GM23338 (cell line): Measurements from ENCODE around the gene CFAP65. TPM values are rescaled to one million over a fixed set of nuclear protein-coding genes. Genes with fewer than 3 reads are reported as not detected.

Source experiments
- ATAC-seq: fragments of 200-7000 bp; cut with Tn5 transposase; 3 replicates; pipeline ENCODE4 v1.9.1; 2020
- DNase-seq: peaks from one replicate; pipeline ENCODE4 v3.0.0-alpha.2; 2015; ENCODE audit warnings: low spot score
- H2AFZ ChIP-seq: fragments of 200-600 bp; sonication (generic); 2 replicates; pipeline ENCODE4 v1.8.0; 2016; ENCODE audit warnings: antibody characterized with exemption, mild to moderate bottlenecking, moderate library complexity
- H3F3A ChIP-seq: fragments of 200-600 bp; sonication (generic); replicated peaks from 2 replicates; pipeline ENCODE4 v1.8.0; 2017; ENCODE audit warnings: antibody characterized with exemption, mixed run types, low read depth
- H3K27ac ChIP-seq: fragments of 200-600 bp; sonication (generic); 2 replicates; pipeline ENCODE4 v1.6.1; 2016; ENCODE audit warnings: low read depth
- H3K27me3 ChIP-seq: fragments of 200-600 bp; sonication (generic); 2 replicates; pipeline ENCODE4 v1.8.0; 2016; ENCODE audit warnings: mild to moderate bottlenecking, mixed run types, moderate library complexity; ENCODE audit not compliant: insufficient read depth
- H3K36me3 ChIP-seq: fragments of 200-600 bp; sonication (generic); 2 replicates; pipeline ENCODE4 v1.8.0; 2016; ENCODE audit warnings: mild to moderate bottlenecking; ENCODE audit not compliant: insufficient read depth
- H3K4me1 ChIP-seq: fragments of 200-600 bp; sonication (generic); 2 replicates; pipeline ENCODE4 v1.8.0; 2016; ENCODE audit warnings: mild to moderate bottlenecking, moderate library complexity; ENCODE audit not compliant: insufficient read depth
- H3K4me2 ChIP-seq: fragments of 200-600 bp; sonication (generic); 2 replicates; pipeline ENCODE4 v1.7.1; 2017; ENCODE audit warnings: mixed run types
- H3K4me3 ChIP-seq: fragments of 200-600 bp; sonication (generic); 2 replicates; pipeline ENCODE4 v1.6.1; 2016; ENCODE audit warnings: mixed run types
- H3K79me2 ChIP-seq: fragments of 200-600 bp; sonication (generic); replicated peaks from 2 replicates; pipeline ENCODE4 v1.8.0; 2017; ENCODE audit warnings: mild to moderate bottlenecking; ENCODE audit not compliant: insufficient read depth
- H3K9me2 ChIP-seq: fragments of 200-600 bp; sonication (generic); 2 replicates; pipeline ENCODE4 v1.8.0; 2017; ENCODE audit not compliant: insufficient read depth
- H4K20me1 ChIP-seq: fragments of 200-600 bp; sonication (generic); replicated peaks from 2 replicates; pipeline ENCODE4 v1.8.0; 2017; ENCODE audit warnings: mild to moderate bottlenecking; ENCODE audit not compliant: insufficient read depth
- H3K27ac Mint-ChIP-seq: 2 replicates; pipeline ENCODE4 v1.8.0; 2020; ENCODE audit warnings: inconsistent platforms, mild to moderate bottlenecking, moderate library complexity, mixed read lengths
- H3K27me3 Mint-ChIP-seq: 3 replicates; pipeline ENCODE4 v1.8.0; 2022; ENCODE audit warnings: low read depth, mild to moderate bottlenecking, moderate library complexity, mixed read lengths, inconsistent platforms; ENCODE audit not compliant: insufficient read depth, poor library complexity
- H3K36me3 Mint-ChIP-seq: 3 replicates; pipeline ENCODE4 v1.8.0; 2021; ENCODE audit warnings: low read depth, mild to moderate bottlenecking, inconsistent platforms, moderate library complexity, mixed read lengths
- H3K4me1 Mint-ChIP-seq: 3 replicates; pipeline ENCODE4 v1.8.0; 2020; ENCODE audit warnings: mild to moderate bottlenecking, inconsistent platforms, mixed read lengths
- H3K4me3 Mint-ChIP-seq: 3 replicates; pipeline ENCODE4 v1.8.0; 2021; ENCODE audit warnings: moderate library complexity, mild to moderate bottlenecking, inconsistent platforms, mixed read lengths
- H3K9me3 Mint-ChIP-seq: 3 replicates; pipeline ENCODE4 v1.8.0; 2020; ENCODE audit warnings: moderate library complexity, mild to moderate bottlenecking, inconsistent platforms, mixed read lengths
- CREB1 ChIP-seq: fragments of 250-450 bp; sonication (Bioruptor Pico); IDR thresholded peaks from 2 replicates; pipeline ENCODE4 v1.5.0; 2020; ENCODE audit warnings: low read depth, mild to moderate bottlenecking, moderate library complexity
- EZH2phosphoT487 ChIP-seq: fragments of 200-600 bp; sonication (generic); IDR thresholded peaks from one replicate; pipeline ENCODE4 v1.8.1; 2018; ENCODE audit warnings: antibody characterized with exemption; ENCODE audit not compliant: unreplicated experiment
- JUNB ChIP-seq: IDR thresholded peaks from one replicate; pipeline ENCODE4 v1.6.1; 2016; ENCODE audit warnings: antibody characterized with exemption; ENCODE audit not compliant: unreplicated experiment
- STAT1 ChIP-seq: IDR thresholded peaks from one replicate; pipeline ENCODE4 v1.6.1; 2016; ENCODE audit warnings: antibody characterized with exemption; ENCODE audit not compliant: unreplicated experiment
- ZNF462 ChIP-seq: fragments of 250-450 bp; sonication (Bioruptor Pico); IDR thresholded peaks from 2 replicates; pipeline ENCODE4 v1.5.0; 2020; ENCODE audit warnings: mild to moderate bottlenecking, moderate library complexity
- polyA plus RNA-seq: library from polyadenylated mRNA; unstranded; fragments of >200 nt; fragmentation: Nextera tagmentation; extraction: Ambion mirVana; gene quantifications from 2 replicates; pipeline ENCODE4 v1.2.1, GENCODE V29; 2016
- total RNA-seq: library from RNA; depleted of rRNA; stranded (reverse); fragments of >200 nt; shearing (Covaris generic); gene quantifications from 2 replicates; pipeline ENCODE4 v1.2.3, GENCODE V29; 2014
- TF ChIP-seq, protein P1 (sequence below), 2 experiments: fragments of 200-600 bp in 1 of 2; sonication (generic) in 1 of 2; conservative IDR thresholded peaks; 2 replicates each; pipeline versions ENCODE4 v1.5.1 to v1.6.1; 2016 to 2017; ENCODE audit warnings: antibody characterized with exemption in 2 of 2, low read depth in 2 of 2, mild to moderate bottlenecking in 2 of 2, moderate library complexity in 1 of 2

The CFAP65 gene
- total and polyA plus RNA-seq, 2 experiments from 2014 or later = 0.38 to 0.74 TPM

- TF ChIP-seq JUNB (no peak), EZH2phosphoT487 (no peak), ZNF462 (CRISPR knock-in tag) (no peak), STAT1 (no peak), CREB1 (CRISPR knock-in tag) (no peak)
- TF ChIP-seq, protein P1, sequence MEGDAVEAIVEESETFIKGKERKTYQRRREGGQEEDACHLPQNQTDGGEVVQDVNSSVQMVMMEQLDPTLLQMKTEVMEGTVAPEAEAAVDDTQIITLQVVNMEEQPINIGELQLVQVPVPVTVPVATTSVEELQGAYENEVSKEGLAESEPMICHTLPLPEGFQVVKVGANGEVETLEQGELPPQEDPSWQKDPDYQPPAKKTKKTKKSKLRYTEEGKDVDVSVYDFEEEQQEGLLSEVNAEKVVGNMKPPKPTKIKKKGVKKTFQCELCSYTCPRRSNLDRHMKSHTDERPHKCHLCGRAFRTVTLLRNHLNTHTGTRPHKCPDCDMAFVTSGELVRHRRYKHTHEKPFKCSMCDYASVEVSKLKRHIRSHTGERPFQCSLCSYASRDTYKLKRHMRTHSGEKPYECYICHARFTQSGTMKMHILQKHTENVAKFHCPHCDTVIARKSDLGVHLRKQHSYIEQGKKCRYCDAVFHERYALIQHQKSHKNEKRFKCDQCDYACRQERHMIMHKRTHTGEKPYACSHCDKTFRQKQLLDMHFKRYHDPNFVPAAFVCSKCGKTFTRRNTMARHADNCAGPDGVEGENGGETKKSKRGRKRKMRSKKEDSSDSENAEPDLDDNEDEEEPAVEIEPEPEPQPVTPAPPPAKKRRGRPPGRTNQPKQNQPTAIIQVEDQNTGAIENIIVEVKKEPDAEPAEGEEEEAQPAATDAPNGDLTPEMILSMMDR (conservative IDR thresholded peaks at IDR 0.05; ENCODE audit: low read depth in 2 of 2) = no peak
- Histone ChIP-seq H3K4me2 (peak overlapping the region; percentile 95; the same call in 1 of the 2 replicates), H3K9me2 (no peaks in the 10 kb centered on the region), H4K20me1 (no peaks in the 10 kb centered on the region; the same call in 1 of the 2 replicates), H3K27me3 (peaks cover 76% of the 10 kb centered on the region), H3K4me1 (peaks cover 13% of the 10 kb centered on the region), H3K79me2 (no peaks in the 10 kb centered on the region), H3F3A (peaks cover 8% of the 10 kb centered on the region), H3K27ac (no peak overlapping the region), H3K4me3 (no peak overlapping the region), H3K36me3 (no peaks in the 10 kb centered on the region), H2AFZ (no peak overlapping the region)
- Mint-ChIP-seq H3K36me3 (no peaks in the 10 kb centered on the region; the same call in 2 of the 3 replicates), H3K27me3 (peaks cover 66% of the 10 kb centered on the region), H3K27ac (no peak overlapping the region), H3K4me3 (peak overlapping the region; percentile 82), H3K9me3 (no peaks in the 10 kb centered on the region), H3K4me1 (peaks cover 19% of the 10 kb centered on the region)
- no peak for DNase-seq
- ATAC-seq = no peak
Observed at GRCh38 chr2:218958276-218958675, 83.0 kb downstream of the CFAP65 start.
